ENCODE measurements around the gene PBX3. TPM values are rescaled to one million over a fixed set of nuclear protein-coding genes. Genes with fewer than 3 reads are reported as not detected.

The PBX3 gene
- total and polyA plus RNA-seq, 9 of the 15 experiments (the other 6 are each of a cell fraction or from before 2014, with no cell fraction given) = 0.14 to 5.8 (median 0.92) TPM

DNA sequence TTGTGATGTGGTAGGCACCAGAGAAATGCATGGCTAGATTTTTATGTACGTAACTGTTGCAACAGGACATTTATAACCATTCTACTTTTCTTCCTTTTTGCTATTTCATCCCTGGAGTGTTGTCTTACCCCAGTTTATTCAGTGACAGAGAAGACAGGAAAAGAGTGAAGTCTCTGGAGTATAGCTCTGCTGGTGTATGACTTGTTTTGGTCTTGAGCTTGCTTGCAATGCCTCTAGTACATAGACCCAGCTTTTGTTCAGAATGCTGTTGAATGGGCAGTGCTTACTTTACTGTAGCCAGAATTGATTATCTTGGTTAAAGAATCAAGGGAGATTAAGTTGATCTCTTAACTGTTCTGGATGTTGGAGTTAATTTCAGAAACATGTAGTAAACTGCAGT lies 94.3 kb downstream of the PBX3 start:
- Histone ChIP-seq H4K20me1 (replicated peaks; ENCODE audit: control insufficient read depth, insufficient read depth, low read length) (no peaks in the 10 kb centered on the region), H3K9me1 (ENCODE audit: control insufficient read depth, insufficient read depth, low read length) (no peaks in the 10 kb centered on the region), H3K27me3 (ENCODE audit: control insufficient read depth in 2 of 2, insufficient read depth in 2 of 2, low read length in 2 of 2) (peaks cover 0 to 5% of the 10 kb centered on the region in 2 experiments; a peak in 1 of 5 replicates), H3K4me3 (no peak overlapping the region), H3K36me3 (ENCODE audit: control insufficient read depth, insufficient read depth, low read length) (no peaks in the 10 kb centered on the region), H3K4me2 (ENCODE audit: insufficient read depth, low read length) (no peak overlapping the region), H3K9ac (ENCODE audit: insufficient read depth in 1 of 2, low read depth in 2 of 2, low read length in 2 of 2) (no peak overlapping the region), H3K9me3 (replicated peaks; ENCODE audit: control insufficient read depth, insufficient read depth, low read depth, low read length) (no peaks in the 10 kb centered on the region), H3K79me2 (ENCODE audit: control insufficient read depth, insufficient read depth, low read length) (no peaks in the 10 kb centered on the region), H3K27ac (ENCODE audit: extremely low read depth, low read depth, low read length) (no peak overlapping the region), H2AFZ (ENCODE audit: low read depth, low read length) (no peak overlapping the region), H3K4me1 (replicated peaks in 1 of 2; ENCODE audit: control insufficient read depth in 2 of 2, insufficient read depth in 2 of 2, low read length in 2 of 2) (no peaks in the 10 kb centered on the region)
- BruUV-seq (replicated peaks) = no TSS peak
- ChIA-PET POLR2A (no interaction called here), CTCF (ENCODE audit: low intra/inter-chr PET ratio) (no interaction called here)
- WGBS (ENCODE audit: insufficient coverage, low coverage, missing lambda C conversion rate) = 0% methylated on average over 1 of the region's 1 CpG
- FAIRE-seq (no peak), DNase-seq (ENCODE audit: extremely low read depth in 1 of 4, low spot score in 3 of 4) (no peak), ATAC-seq (no peak)
- intact Hi-C loops (cut with micrococcal nuclease) (no loop called here), in situ Hi-C loops (cut with MboI) (no loop called here)
- TF ChIP-seq ZNF668 (CRISPR knock-in tag; IDR thresholded peaks at IDR 0.05) = no peak
- TF ChIP-seq ZNF41 (CRISPR knock-in tag; conservative IDR thresholded peaks at IDR 0.05) = no peak
- no peak for TF ChIP-seq POLR2AphosphoS5 (IDR thresholded peaks at IDR 0.05; ENCODE audit: control insufficient read depth, insufficient read depth, low read depth, low read length)
- no peak for TF ChIP-seq TCFL5 (CRISPR knock-in tag; conservative IDR thresholded peaks at IDR 0.05)
- TF ChIP-seq, protein P1, sequence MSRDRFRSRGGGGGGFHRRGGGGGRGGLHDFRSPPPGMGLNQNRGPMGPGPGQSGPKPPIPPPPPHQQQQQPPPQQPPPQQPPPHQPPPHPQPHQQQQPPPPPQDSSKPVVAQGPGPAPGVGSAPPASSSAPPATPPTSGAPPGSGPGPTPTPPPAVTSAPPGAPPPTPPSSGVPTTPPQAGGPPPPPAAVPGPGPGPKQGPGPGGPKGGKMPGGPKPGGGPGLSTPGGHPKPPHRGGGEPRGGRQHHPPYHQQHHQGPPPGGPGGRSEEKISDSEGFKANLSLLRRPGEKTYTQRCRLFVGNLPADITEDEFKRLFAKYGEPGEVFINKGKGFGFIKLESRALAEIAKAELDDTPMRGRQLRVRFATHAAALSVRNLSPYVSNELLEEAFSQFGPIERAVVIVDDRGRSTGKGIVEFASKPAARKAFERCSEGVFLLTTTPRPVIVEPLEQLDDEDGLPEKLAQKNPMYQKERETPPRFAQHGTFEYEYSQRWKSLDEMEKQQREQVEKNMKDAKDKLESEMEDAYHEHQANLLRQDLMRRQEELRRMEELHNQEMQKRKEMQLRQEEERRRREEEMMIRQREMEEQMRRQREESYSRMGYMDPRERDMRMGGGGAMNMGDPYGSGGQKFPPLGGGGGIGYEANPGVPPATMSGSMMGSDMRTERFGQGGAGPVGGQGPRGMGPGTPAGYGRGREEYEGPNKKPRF (IDR thresholded peaks at IDR 0.05; ENCODE audit: low read depth, low read length) = no peak
- no peak for TF ChIP-seq EWSR1 (IDR thresholded peaks at IDR 0.05; ENCODE audit: borderline replicate concordance, low read depth, partially characterized antibody)
- TF ChIP-seq EZH2 (IDR thresholded peaks at IDR 0.05; ENCODE audit: borderline replicate concordance, low read depth, low read length) = no peak
- no peak for TF ChIP-seq RNF2 (IDR thresholded peaks at IDR 0.05)
- TF ChIP-seq MAFG (tag; conservative IDR thresholded peaks at IDR 0.05) = no peak
- TF ChIP-seq ZNF324 (CRISPR knock-in tag; IDR thresholded peaks at IDR 0.05) = no peak
- no peak for TF ChIP-seq ARNT (IDR thresholded peaks at IDR 0.05)
- TF ChIP-seq ESRRB (CRISPR knock-in tag; IDR thresholded peaks at IDR 0.05; ENCODE audit: borderline replicate concordance) = no peak
